IMR-90 (cell line): ENCODE data around the gene NAA38. TPM values are rescaled to one million over a fixed set of nuclear protein-coding genes. Genes with fewer than 3 reads are reported as not detected.

Experiments used
- ATAC-seq: fragments of 200-7000 bp; cut with Tn5 transposase; 2 replicates; pipeline ENCODE4 v1.9.1; 2020; ENCODE audit warnings: low read depth, mild to moderate bottlenecking, moderate library complexity
- BruUV-seq: library from RNA; stranded (reverse); fragments of 400-500 nt; replicated peaks from 2 replicates; lab custom pipeline; 2021; lab: Mats Ljungman, UMichigan
- CTCF ChIA-PET: fragments of 300-600 bp; formaldehyde crosslinking; extraction: SDS; loops from one replicate; lab custom pipeline; 2021; ENCODE audit warnings: antibody characterized with exemption; lab: Yijun Ruan, JAX
- POLR2A ChIA-PET: fragments of 300-600 bp; sonication (Branson Sonifier 250); formaldehyde crosslinking; loops from one replicate; lab custom pipeline; 2022; ENCODE audit warnings: antibody characterized with exemption; ENCODE audit not compliant: unreplicated experiment; lab: Charles Lee
- DNase-seq: peaks from one replicate; pipeline ENCODE4 v3.0.0; 2013
- H2AFZ ChIP-seq: replicated peaks from 2 replicates; pipeline ENCODE3; 2013; ENCODE audit warnings: low read length, mild to moderate bottlenecking; ENCODE audit not compliant: poor library complexity
- H2AK5ac ChIP-seq: 2 replicates; pipeline ENCODE4 v1.6.1; 2013; ENCODE audit warnings: low read depth, low read length, inconsistent platforms
- H2AK9ac ChIP-seq: replicated peaks from 2 replicates; pipeline ENCODE3; 2013; ENCODE audit warnings: mild to moderate bottlenecking, low read depth, low read length, moderate library complexity; ENCODE audit not compliant: poor library complexity
- H2BK120ac ChIP-seq: 2 replicates; pipeline ENCODE4 v1.6.1; 2013; ENCODE audit warnings: low read depth, low read length, inconsistent platforms
- H2BK15ac ChIP-seq: 3 replicates; pipeline ENCODE4 v1.6.1; 2013; ENCODE audit warnings: low read depth, low read length, inconsistent platforms
- H2BK20ac ChIP-seq: 2 replicates; pipeline ENCODE4 v1.6.1; 2013; ENCODE audit warnings: low read depth, mild to moderate bottlenecking, inconsistent platforms, low read length, moderate library complexity
- H2BK5ac ChIP-seq: 2 replicates; pipeline ENCODE4 v1.6.1; 2013; ENCODE audit warnings: mild to moderate bottlenecking, low read depth, low read length, inconsistent platforms; ENCODE audit not compliant: poor library complexity, severe bottlenecking
- H3K14ac ChIP-seq: replicated peaks from 2 replicates; pipeline ENCODE4 v1.6.1; 2013; ENCODE audit warnings: low read depth, low read length, inconsistent platforms
- H3K18ac ChIP-seq: 2 replicates; pipeline ENCODE4 v1.6.1; 2013; ENCODE audit warnings: low read depth, low read length, control low read depth
- H3K23ac ChIP-seq: 2 replicates; pipeline ENCODE4 v1.6.1; 2013; ENCODE audit warnings: low read depth, low read length, inconsistent platforms
- H3K27ac ChIP-seq: 2 replicates; pipeline ENCODE4 v1.5.1; 2013; ENCODE audit warnings: mild to moderate bottlenecking, control low read depth, low read length; ENCODE audit not compliant: insufficient read depth
- H3K27me3 ChIP-seq: 2 replicates; pipeline ENCODE4 v1.6.1; 2013; ENCODE audit warnings: low read length; ENCODE audit not compliant: control insufficient read depth, insufficient read depth
- H3K36me3 ChIP-seq: 2 replicates; pipeline ENCODE4 v1.6.1; 2013; ENCODE audit warnings: low read length, mixed read lengths; ENCODE audit not compliant: control insufficient read depth, insufficient read depth
- H3K4ac ChIP-seq: 2 replicates; pipeline ENCODE4 v1.6.1; 2013; ENCODE audit warnings: low read depth, low read length, inconsistent platforms
- H3K4me1 ChIP-seq: 2 replicates; pipeline ENCODE4 v1.6.1; 2013; ENCODE audit warnings: low read length, mixed read lengths; ENCODE audit not compliant: control insufficient read depth, insufficient read depth
- H3K4me2 ChIP-seq: 2 replicates; pipeline ENCODE4 v1.6.1; 2013; ENCODE audit warnings: low read depth, mild to moderate bottlenecking, control low read depth, low read length, moderate library complexity
- H3K4me3 ChIP-seq: 2 replicates; pipeline ENCODE4 v1.5.1; 2013; ENCODE audit warnings: low read depth, mild to moderate bottlenecking, control low read depth, low read length, moderate library complexity; ENCODE audit not compliant: insufficient read depth
- H3K56ac ChIP-seq: 2 replicates; pipeline ENCODE4 v1.6.1; 2013; ENCODE audit warnings: low read length, inconsistent platforms; ENCODE audit not compliant: insufficient read depth; ENCODE audit errors: extremely low read depth
- H3K79me1 ChIP-seq, 2 experiments: 2 replicates each; pipeline ENCODE4 v1.6.1; 2013; ENCODE audit warnings: low read length in 2 of 2, inconsistent platforms in 1 of 2, low read depth in 1 of 2
- H3K9ac ChIP-seq: 2 replicates; pipeline ENCODE4 v1.6.1; 2013; ENCODE audit warnings: low read depth, low read length, control low read depth
- H3K9me1 ChIP-seq: 2 replicates; pipeline ENCODE4 v1.6.1; 2013; ENCODE audit warnings: low read length, inconsistent platforms; ENCODE audit not compliant: insufficient read depth
- H3K9me3 ChIP-seq: 2 replicates; pipeline ENCODE4 v1.6.1; 2013; ENCODE audit warnings: low read length; ENCODE audit not compliant: control insufficient read depth, insufficient read depth
- H4K20me1 ChIP-seq: 2 replicates; pipeline ENCODE4 v1.6.1; 2013; ENCODE audit warnings: low read length, inconsistent platforms; ENCODE audit not compliant: insufficient read depth
- H4K5ac ChIP-seq: 2 replicates; pipeline ENCODE4 v1.6.1; 2013; ENCODE audit warnings: mild to moderate bottlenecking, low read depth, low read length, control low read depth
- H4K8ac ChIP-seq, 2 experiments: 2 replicates each; pipeline ENCODE4 v1.6.1; 2013; ENCODE audit warnings: low read depth in 2 of 2, low read length in 2 of 2, control low read depth in 1 of 2, inconsistent platforms in 1 of 2
- H4K91ac ChIP-seq: 2 replicates; pipeline ENCODE4 v1.6.1; 2013; ENCODE audit warnings: low read depth, low read length, inconsistent platforms; ENCODE audit not compliant: insufficient read depth
- BHLHE40 ChIP-seq: fragments of 150-350 bp; IDR thresholded peaks from 2 replicates; pipeline ENCODE4 v1.6.1; 2016; ENCODE audit warnings: mild to moderate bottlenecking, low read depth, low read length
- CEBPB ChIP-seq: IDR thresholded peaks from 2 replicates; pipeline ENCODE4 v1.6.1; 2012; ENCODE audit warnings: low read depth, low read length, improper control_type of control experiment
- FOS ChIP-seq: fragments of 150-350 bp; IDR thresholded peaks from 2 replicates; pipeline ENCODE4 v1.6.1; 2016; ENCODE audit warnings: low read depth, low read length
- MAFK ChIP-seq: IDR thresholded peaks from 2 replicates; pipeline ENCODE4 v1.6.1; 2012; ENCODE audit warnings: low read depth, low read length, improper control_type of control experiment
- MAZ ChIP-seq: IDR thresholded peaks from 2 replicates; pipeline ENCODE4 v1.6.1; 2012; ENCODE audit warnings: low read depth, mild to moderate bottlenecking, low read length, improper control_type of control experiment, moderate library complexity, borderline replicate concordance
- NFE2L2 ChIP-seq: fragments of 150-350 bp; IDR thresholded peaks from 2 replicates; pipeline ENCODE4 v1.6.1; 2016; ENCODE audit warnings: low read depth, mild to moderate bottlenecking, low read length
- POLR2A ChIP-seq: IDR thresholded peaks from 2 replicates; pipeline ENCODE4 v1.6.1; 2012; ENCODE audit warnings: mild to moderate bottlenecking, low read depth, low read length
- RCOR1 ChIP-seq: IDR thresholded peaks from 2 replicates; pipeline ENCODE4 v1.6.1; 2012; ENCODE audit warnings: mild to moderate bottlenecking, low read length, improper control_type of control experiment; ENCODE audit not compliant: insufficient replicate concordance
- SMC3 ChIP-seq: fragments of 150-350 bp; IDR thresholded peaks from 2 replicates; pipeline ENCODE4 v1.6.1; 2016; ENCODE audit warnings: low read depth, mild to moderate bottlenecking, antibody characterized with exemption, low read length, moderate library complexity
- WGBS, 2 experiments: methylation state at CpG; one replicate each; pipeline versions ENCODE4 v1.1.5 to v1.1.7; 2013; ENCODE audit warnings: missing lambda C conversion rate in 2 of 2; ENCODE audit not compliant: insufficient read length in 1 of 2; ENCODE audit errors: extremely low coverage in 2 of 2; 5-methylcytosine and 5-hydroxymethylcytosine counted together
- dilution Hi-C: fragments of 300-500 bp; cut with HindIII; formaldehyde crosslinking; loops from one replicate; pipeline ENCODE4 v1.14.3; 2018; ENCODE audit warnings: low sequenced_read_pairs; ENCODE audit not compliant: unreplicated experiment
- in situ Hi-C: fragments of 300-500 bp; cut with MboI; formaldehyde crosslinking; loops from 3 replicates; pipeline ENCODE4 v1.14.3; 2019; ENCODE audit warnings: low sequenced_read_pairs, inconsistent platforms, mixed read lengths
- intact Hi-C: fragments of 100-400 bp; cut with micrococcal nuclease; formaldehyde crosslinking; loops from 2 replicates; pipeline ENCODE4 v1.10.0; 2022
- polyA plus RNA-seq, 3 experiments: library from polyadenylated mRNA; depleted of rRNA; stranded (reverse); fragments of >200 nt; gene quantifications; 2 replicates each; pipeline ENCODE4 v1.2.3, GENCODE V29; 2012; ENCODE audit warnings: low replicate concordance in 1 of 3
- total RNA-seq: library from RNA; depleted of rRNA; stranded (reverse); fragments of >200 nt; gene quantifications from 2 replicates; pipeline ENCODE4 v1.2.3, GENCODE V29; 2012

Gene NAA38
- total and polyA plus RNA-seq, 2 of the 4 experiments (the other 2 are of a cell fraction): 40.7 to 76.8 TPM

DNA sequence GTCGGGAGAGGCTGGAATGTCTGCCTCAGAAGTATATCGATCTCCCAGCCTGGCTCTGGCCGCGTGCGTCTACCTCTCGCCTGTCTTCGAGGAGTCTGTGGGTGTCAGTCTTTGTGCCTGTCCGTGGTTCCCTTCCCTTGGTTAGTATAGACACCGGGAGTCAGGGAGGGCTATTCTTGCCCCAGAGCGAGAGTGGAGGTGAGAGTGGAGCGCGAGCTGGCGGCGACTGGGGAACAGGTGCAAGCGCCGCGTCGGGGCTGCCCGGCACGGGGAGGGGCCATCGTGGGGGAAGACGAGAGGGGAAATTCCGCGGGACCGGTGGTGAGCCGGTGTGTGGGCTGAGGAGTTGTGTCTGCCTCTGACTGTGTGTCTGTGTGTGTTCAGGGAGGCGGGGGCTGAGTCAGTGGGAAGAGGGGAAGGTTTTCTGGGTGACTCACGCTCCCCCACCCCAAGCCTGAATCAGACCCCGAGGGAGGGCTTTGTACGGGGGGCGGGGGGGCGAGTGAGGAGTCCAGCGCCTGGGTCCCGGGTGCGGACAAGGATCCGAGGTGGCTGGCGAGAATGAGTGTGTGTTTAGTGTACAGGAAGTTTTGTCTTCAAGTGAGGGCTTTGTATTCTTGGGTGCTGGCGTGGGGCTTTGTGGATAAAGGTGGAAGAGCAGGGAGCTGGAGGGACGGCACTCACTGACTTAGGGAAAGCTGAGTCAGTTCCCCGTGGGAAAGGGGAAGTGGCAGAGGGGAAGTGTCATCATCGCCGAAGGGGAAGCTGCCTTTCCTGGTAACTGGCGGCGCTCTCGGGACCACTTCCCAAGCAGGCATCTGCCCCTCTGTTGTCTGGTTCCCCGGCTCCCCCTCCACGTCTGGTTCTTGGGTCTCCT lies 14.7 kb downstream of the NAA38 start:
- peak overlapping the region; percentile 100 for H2AK5ac ChIP-seq
- POLR2A ChIA-PET: interaction anchor here (0.5 to 0.7 kb wide), 2 partner anchors 18 to 719 kb away, joined by 3 to 5 read pairs; no protein-coding TSS in a partner anchor
- peaks cover 25% of the 10 kb centered on the region for H3K4me1 ChIP-seq
- peak overlapping the region; percentile 98 for H3K14ac ChIP-seq
- peak overlapping the region; percentile 85 for H2BK20ac ChIP-seq
- ATAC-seq: peak; percentile 13
- dilution Hi-C loops: no loop called here
- peak overlapping the region; percentile 71 for H3K4me3 ChIP-seq
- TF ChIP-seq SMC3 (no peak), MAFK (peak; percentile 56), FOS (peak; percentile 98), RCOR1 (no peak), NFE2L2 (peak; percentile 39; the same call in 1 of the 2 replicates), POLR2A (peak; percentile 83), CEBPB (peak; percentile 85), MAZ (peak; percentile 97), BHLHE40 (peak; percentile 61)
- BruUV-seq: no TSS peak
- peak overlapping the region; percentile 97 for H3K56ac ChIP-seq
- H3K27ac ChIP-seq: peak overlapping the region; percentile 98
- H4K20me1 ChIP-seq: peaks cover 77% of the 10 kb centered on the region
- H2BK120ac ChIP-seq: peak overlapping the region; percentile 94
- 0% methylated on average over 7 of the region's 47 CpGs; no CpG with 5 or more reads in 1 of the 2 experiments for WGBS, 2 experiments
- in situ Hi-C loops: no loop called here
- peak overlapping the region; percentile 92 for H3K9ac ChIP-seq
- H3K4ac ChIP-seq: peak overlapping the region; percentile 99
- peak overlapping the region; percentile 37 for H4K5ac ChIP-seq
- H3K9me3 ChIP-seq: no peaks in the 10 kb centered on the region
- peak overlapping the region; percentile 97 for H2BK5ac ChIP-seq
- no peaks in the 10 kb centered on the region for H3K27me3 ChIP-seq
- CTCF ChIA-PET: interaction anchor here (1.2 to 1.5 kb wide), 2 partner anchors 14 to 70 kb away, joined by 3 read pairs; partner anchors contain the start of gene NAA38
- DNase-seq: peak; percentile 97
- peak overlapping the region; percentile 93 for H3K23ac ChIP-seq
- intact Hi-C loops: loop anchor here (2.0 to 5.0 kb wide), 2 partner anchors 14 to 270 kb away; partner anchors contain the start of gene NAA38
- H3K9me1 ChIP-seq: peaks cover 9% of the 10 kb centered on the region; the same call in 1 of the 2 replicates
- peak overlapping the region; percentile 79 to 92 for H4K8ac ChIP-seq
- H3K4me2 ChIP-seq: peak overlapping the region; percentile 97
- peaks cover 26% of the 10 kb centered on the region; the same call in 1 of the 2 replicates for H3K36me3 ChIP-seq
- peak overlapping the region; percentile 68 for H3K18ac ChIP-seq
- peak overlapping the region; percentile 100 for H2AK9ac ChIP-seq
- peaks cover 19 to 75% of the 10 kb centered on the region in 2 experiments for H3K79me1 ChIP-seq
- peak overlapping the region; percentile 81 for H2AFZ ChIP-seq
- H2BK15ac ChIP-seq: peak overlapping the region; percentile 98; the same call in 2 of the 3 replicates
- peak overlapping the region; percentile 98 for H4K91ac ChIP-seq
